Parathyroid adenoma (tissue), 2 donors: Measurements from ENCODE around the gene FGFR4.

ENCODE experiments used
- H2AFZ ChIP-seq: fragments of 300-600 bp; sonication (generic); one replicate; pipeline ENCODE4 v1.7.0; 2017; ENCODE audit warnings: antibody characterized with exemption, mild to moderate bottlenecking
- H3K27ac ChIP-seq: fragments of 300-600 bp; sonication (generic); one replicate; pipeline ENCODE4 v1.7.0; 2017
- H3K27me3 ChIP-seq: fragments of 300-600 bp; sonication (generic); one replicate; pipeline ENCODE4 v1.7.0; 2017; ENCODE audit warnings: low read length; ENCODE audit not compliant: control insufficient read depth, insufficient read depth
- H3K36me3 ChIP-seq: fragments of 300-600 bp; sonication (generic); one replicate; pipeline ENCODE4 v1.7.0; 2017; ENCODE audit warnings: low read length; ENCODE audit not compliant: control insufficient read depth, insufficient read depth
- H3K4me1 ChIP-seq: fragments of 300-600 bp; sonication (generic); one replicate; pipeline ENCODE4 v1.7.0; 2017; ENCODE audit warnings: control low read depth
- H3K4me2 ChIP-seq: fragments of 300-600 bp; sonication (generic); one replicate; pipeline ENCODE4 v1.7.0; 2017; ENCODE audit warnings: low read length
- H3K4me3 ChIP-seq: fragments of 300-600 bp; sonication (generic); one replicate; pipeline ENCODE4 v1.7.0; 2017; ENCODE audit warnings: low read depth, low read length
- H3K79me2 ChIP-seq: fragments of 300-600 bp; sonication (generic); one replicate; pipeline ENCODE4 v1.7.0; 2017; ENCODE audit warnings: control low read depth
- H3K9ac ChIP-seq: fragments of 300-600 bp; sonication (generic); one replicate; pipeline ENCODE4 v1.7.0; 2017; ENCODE audit warnings: mild to moderate bottlenecking
- H3K9me3 ChIP-seq: fragments of 300-600 bp; sonication (generic); one replicate; pipeline ENCODE4 v1.7.0; 2017; ENCODE audit warnings: low read length; ENCODE audit not compliant: control insufficient read depth
- CTCF ChIP-seq: fragments of 300-600 bp; sonication (generic); IDR thresholded peaks from one replicate; pipeline ENCODE4 v1.7.0; 2017; ENCODE audit warnings: antibody characterized with exemption, mild to moderate bottlenecking
- donor health status: primary hyperparathyroidism.

Gene FGFR4

GRCh38 chr5:177112589-177113220 is 26.0 kb downstream of the FGFR4 start:
- Histone ChIP-seq H3K27ac (no peak overlapping the region), H3K4me3 (no peak overlapping the region), H2AFZ (no peak overlapping the region), H3K36me3 (no peaks in the 10 kb centered on the region), H3K9ac (no peak overlapping the region), H3K4me2 (no peak overlapping the region), H3K27me3 (no peaks in the 10 kb centered on the region), H3K4me1 (peaks cover 14% of the 10 kb centered on the region), H3K79me2 (peaks cover 4% of the 10 kb centered on the region), H3K9me3 (no peaks in the 10 kb centered on the region)
- TF ChIP-seq CTCF, result no peak

- Histone ChIP-seq H3K27ac (peak overlapping the region; percentile 36), H3K9ac (no peak overlapping the region)
These were observed 27.1 kb downstream of the FGFR4 start for GRCh38 chr5:177113566-177114424.

GRCh38 chr5:177116631-177117373 is 30.1 kb downstream of the FGFR4 start:
- peak overlapping the region; percentile 22 for H3K27ac ChIP-seq
- no peaks in the 10 kb centered on the region for H3K36me3 ChIP-seq
- peaks cover 4% of the 10 kb centered on the region for H3K79me2 ChIP-seq
- no peak overlapping the region for H3K9ac ChIP-seq
- no peak overlapping the region for H3K4me3 ChIP-seq
- H3K4me2 ChIP-seq, result peak overlapping the region; percentile 50
- peak overlapping the region; percentile 91 for H2AFZ ChIP-seq
- TF ChIP-seq CTCF, result no peak
- no peaks in the 10 kb centered on the region for H3K27me3 ChIP-seq
- H3K4me1 ChIP-seq, result peaks cover 6% of the 10 kb centered on the region
- H3K9me3 ChIP-seq, result no peaks in the 10 kb centered on the region

More at GRCh38 chr5:177113566-177114424, 27.1 kb downstream of the FGFR4 start:
- peaks cover 4% of the 10 kb centered on the region for H3K79me2 ChIP-seq
- H3K4me1 ChIP-seq, result peaks cover 14% of the 10 kb centered on the region
- H3K36me3 ChIP-seq, result no peaks in the 10 kb centered on the region
- TF ChIP-seq CTCF, result peak; percentile 99
- H3K4me3 ChIP-seq, result no peak overlapping the region
- no peaks in the 10 kb centered on the region for H3K9me3 ChIP-seq
- H3K27me3 ChIP-seq, result no peaks in the 10 kb centered on the region
- no peak overlapping the region for H3K4me2 ChIP-seq
- peak overlapping the region; percentile 63 for H2AFZ ChIP-seq

- no peaks in the 10 kb centered on the region for H3K79me2 ChIP-seq
- H2AFZ ChIP-seq, result peak overlapping the region; percentile 91
- H3K27me3 ChIP-seq, result no peaks in the 10 kb centered on the region
- no peak overlapping the region for H3K27ac ChIP-seq
- no peak overlapping the region for H3K4me3 ChIP-seq
- no peaks in the 10 kb centered on the region for H3K9me3 ChIP-seq
- H3K4me1 ChIP-seq, result peaks cover 6% of the 10 kb centered on the region
- no peak overlapping the region for H3K9ac ChIP-seq
- no peak for TF ChIP-seq CTCF
- H3K4me2 ChIP-seq, result no peak overlapping the region
- H3K36me3 ChIP-seq, result no peaks in the 10 kb centered on the region
These were observed 30.8 kb downstream of the FGFR4 start for GRCh38 chr5:177117441-177118045.
